ENCODE results near the gene SBF2.
"Not testable (repeated sequence)": the region's sequence is repeated elsewhere in the genome, so short reads cannot be mapped to it uniquely, and the experiment has no call there.

The SBF2 gene

DNA sequence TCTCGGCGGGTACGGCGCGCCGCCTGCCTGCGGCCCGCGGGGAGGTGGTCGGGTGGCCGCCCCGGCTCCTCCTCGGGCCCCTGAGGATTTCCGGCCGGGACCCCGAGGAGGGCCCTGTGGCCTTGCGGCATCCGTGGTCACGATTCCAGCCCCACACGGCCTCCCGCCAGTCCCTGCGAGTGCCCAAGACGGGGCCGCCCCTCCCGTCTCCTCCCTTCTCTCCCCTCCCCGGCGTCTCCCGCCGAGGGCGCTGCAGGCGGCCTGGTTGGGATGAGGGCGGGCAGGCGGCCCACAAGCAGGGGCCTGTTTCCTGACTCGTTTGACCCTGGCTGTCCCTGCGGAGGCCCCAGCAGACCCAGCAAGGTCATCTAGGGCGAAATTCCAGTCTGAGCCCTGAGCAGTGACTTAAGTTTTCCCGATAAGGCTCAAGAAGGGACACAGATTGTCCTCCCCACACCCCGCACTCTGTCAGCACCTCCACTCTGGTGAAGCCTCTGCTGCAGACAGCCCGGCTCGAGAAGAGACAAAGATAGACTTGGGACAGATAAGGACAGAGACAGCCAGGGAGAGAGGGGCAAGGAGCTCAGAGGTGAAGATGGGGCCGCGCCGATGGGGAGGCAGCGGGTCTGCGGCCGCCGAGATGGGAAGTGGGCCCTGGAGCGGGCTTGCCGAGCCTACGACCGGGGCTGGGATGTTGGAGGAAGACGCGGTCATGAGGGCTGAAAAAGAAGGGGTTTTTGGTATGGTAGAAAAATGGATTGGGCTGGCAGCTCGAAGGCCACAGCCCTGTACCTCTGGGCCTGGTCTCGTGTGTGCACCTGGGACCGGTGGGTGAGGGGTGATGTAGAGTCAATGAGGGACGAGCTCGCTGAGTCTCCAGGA, 535.1 kb downstream of the SBF2 start:
- DNase-seq: peak; percentile 58

DNA sequence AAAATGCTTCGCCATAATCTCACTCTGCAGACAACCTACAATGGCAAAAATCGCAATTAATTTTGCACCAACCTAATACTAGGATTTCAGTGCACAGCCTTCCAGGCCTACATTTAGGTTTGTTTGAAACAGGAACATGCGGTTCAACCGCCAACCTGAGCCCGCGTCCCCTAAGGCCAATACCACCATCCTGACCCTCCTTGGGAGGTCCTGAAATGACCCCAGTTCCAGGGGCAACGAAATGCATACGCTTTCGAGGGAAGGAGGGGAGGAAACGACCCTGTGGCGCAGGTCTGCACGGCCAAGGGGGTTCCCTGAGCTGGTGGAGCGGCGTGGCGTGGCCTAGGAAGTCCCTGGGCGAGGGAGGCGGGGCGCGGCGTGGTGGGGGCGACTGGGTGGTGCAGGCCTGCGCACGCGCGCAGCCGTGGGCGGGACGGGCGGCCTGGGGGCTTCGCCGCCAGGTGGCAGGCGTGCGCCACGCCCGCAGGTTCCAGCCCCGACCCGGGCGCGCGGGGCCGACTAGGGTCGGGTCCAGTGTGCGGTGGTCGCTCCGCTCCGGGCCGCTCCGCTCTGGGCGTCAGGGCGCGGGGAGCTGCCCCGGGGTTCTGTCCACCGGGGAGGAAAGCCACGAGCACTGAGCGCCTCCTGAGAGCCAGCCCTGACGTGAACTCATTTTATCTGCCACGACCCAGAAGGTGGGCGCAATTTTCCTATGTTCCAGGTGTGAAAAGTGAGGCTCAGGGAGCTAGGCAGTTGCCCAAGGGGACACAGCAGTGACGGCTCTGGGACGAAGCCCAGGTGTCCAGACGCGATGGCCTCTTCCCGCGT, 536.0 kb downstream of the SBF2 start:
- DNase-seq: peak; percentile 92

DNA sequence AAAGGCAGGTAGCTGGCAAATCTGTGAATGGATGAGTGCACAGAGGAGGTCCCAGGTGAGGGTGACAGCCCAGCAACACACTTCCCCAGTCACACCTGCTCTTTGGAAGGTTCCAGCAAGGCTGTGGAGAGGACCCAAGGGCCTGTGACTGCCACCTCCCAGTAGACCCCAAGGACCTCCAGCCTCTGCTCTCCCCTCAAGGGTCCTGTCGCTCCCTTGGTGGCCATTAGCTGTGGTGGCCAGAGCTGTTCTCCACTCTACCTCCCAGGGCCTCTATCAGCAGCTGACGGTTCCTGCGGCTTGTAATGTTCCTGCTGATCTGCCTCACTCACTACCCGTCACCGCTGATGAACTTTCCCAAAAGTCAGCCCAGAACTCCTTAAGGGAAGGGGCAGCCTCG, 537.1 kb downstream of the SBF2 start:
- no peak for DNase-seq

DNA sequence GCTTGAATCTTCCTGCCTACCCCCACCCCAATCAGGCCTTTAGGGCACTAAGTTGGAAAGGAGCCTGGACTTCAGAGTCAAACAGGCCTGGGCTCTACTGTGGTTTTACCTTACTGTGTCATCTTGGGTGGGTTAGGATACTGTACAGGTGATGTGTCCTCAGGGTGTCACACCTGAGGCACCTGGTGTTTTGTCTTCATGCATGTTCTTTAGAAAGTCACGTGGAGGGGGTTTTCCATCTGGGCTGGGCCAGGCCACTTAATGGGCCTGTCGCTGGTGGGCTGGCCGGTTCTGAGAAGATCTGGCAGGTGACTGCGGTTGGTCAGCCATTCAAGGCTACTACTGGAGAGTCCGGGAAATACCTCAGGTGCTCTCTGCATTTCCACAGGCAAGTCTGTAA, 537.6 kb downstream of the SBF2 start:
- no peak for DNase-seq

DNA sequence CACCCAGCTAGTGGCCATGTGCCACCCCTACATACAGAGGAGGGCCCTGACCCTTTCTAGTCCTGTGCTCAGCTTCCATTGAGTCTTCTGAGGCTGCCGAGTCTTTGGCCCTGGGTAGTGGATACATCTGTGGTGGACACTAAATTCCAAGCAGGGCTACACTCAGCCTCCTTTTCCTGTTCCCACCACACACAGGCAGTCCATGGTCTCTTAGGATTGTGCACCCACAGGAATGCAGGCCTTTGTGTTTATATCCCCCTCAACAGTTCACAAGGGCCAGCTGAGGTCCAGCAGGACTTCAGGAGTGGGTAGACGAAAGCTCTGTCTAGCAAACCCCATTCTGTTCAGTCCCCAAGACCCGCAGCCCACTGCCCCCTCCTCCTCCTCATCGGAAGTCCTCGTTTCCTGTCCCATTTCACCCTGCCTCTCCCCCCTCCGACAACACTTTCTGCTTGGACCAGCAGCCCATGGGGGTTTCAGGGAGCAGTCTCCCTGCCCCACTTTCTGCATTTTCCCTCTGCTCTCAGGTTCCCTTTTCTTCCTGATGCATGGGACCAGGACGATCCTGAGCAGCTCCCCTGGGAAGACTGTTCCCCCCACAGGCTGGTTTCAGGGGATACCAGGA, 538.3 kb downstream of the SBF2 start:
- DNase-seq: no peak

DNA sequence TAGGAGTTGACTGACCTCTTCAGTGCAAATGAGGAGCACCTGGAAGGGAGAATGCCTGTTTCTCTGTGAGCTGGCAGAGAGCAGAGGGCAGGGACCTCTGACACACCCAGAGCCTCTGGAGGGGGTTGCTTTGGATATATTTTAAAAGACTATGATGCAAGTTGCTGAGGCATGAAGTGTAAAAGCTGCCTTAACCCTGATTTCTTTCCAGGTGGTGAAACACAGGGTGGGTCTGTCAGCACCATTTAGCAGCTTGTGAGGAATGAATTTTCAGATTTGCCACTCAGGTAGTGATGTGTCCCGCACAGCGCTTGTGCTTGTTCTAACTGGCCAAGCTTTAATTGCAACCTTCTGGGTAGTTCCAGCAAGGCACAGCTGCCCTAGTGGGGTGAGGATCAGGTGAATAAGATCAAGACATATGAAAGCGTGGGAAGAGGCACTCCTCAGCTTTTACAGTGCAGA, 540.0 kb downstream of the SBF2 start:
- DNase-seq: no peak

DNA sequence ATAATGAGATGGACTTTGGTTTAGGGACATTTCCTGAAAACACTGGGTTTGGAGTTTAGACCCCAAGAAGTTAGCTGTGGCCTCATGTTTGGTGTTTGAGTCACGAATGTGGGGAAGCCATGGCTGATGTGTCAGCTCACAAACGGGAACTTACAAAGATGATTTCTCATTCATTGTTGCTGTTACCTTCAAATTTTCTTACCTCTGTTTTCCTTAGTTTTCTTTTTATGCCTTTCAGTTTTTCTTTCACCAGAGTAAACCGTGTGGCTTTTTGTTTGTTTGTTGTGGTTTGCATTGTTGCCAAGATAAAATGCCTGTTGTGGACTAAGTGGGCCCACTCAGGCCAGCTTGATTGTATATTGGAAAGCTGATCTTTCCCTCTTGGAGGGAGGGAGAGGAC, 541.0 kb downstream of the SBF2 start:
- DNase-seq: peak; percentile 21

DNA sequence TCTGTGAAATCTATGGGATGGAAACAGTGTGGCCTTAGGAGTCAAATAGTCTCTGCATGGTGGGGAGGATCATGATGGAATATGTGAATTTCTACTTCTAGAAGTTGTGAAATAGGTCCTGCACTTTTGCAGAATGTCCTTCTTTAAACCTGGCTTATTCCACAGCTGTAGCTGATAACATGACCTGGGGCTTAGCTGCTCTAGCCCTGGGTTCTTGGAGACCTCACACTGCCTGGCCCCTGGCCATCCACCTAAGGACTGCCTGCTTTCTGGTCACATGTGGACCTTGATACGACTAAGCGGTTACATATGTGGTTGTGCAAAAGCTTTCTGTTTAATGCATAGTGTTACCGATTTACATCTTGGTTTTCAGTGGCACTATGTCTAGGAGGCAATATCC, 541.9 kb downstream of the SBF2 start:
- DNase-seq: no peak

DNA sequence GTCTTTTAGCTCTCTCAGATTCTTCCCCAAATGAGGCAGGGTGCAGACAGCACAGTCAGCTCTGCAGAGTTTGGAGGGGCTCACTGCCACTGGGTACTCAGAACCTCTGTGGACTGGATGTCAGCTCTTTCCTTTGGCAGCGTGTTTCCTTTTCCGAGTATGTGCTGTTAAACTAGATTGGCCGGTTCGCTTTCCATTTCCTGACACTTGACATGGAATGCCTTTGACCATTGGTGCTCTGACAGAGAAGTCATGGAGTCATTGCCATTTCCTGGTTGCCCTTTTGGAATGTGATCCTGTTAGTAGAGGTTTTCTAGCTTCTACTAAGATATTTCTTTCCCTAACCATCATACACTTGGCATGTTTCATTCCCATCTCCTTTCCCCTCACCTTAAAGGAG, 543.5 kb downstream of the SBF2 start:
- DNase-seq: no peak

DNA sequence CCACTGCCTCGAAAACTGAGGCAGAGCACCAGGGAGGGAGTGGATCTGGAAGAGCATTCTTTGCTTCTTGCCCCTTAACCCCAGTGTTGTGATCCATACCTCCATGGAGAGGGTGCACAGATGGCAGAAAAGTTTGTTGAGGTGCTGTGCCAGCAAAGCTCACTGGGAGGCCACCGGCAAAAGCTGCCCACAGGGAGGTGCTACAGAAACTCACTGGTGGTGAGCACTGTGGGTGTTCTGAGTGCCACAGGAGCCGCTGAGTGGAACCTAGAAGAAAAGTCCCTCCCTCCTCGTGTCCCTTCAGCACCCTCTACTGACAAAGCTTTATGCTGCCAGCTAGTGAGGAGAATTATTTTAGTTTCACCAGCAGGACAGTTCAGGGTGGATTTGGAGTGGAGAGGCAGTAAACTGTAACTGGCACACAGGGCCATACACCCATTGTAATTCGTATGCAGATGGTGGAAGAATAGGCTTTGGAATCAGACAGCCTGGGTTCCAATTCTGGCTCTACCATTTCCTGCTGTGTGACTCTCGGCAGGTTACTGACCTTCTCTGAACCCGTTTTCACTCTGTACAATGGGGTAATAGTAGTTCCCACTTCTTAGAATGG, 545.6 kb downstream of the SBF2 start:
- peak; percentile 82 for DNase-seq

DNA sequence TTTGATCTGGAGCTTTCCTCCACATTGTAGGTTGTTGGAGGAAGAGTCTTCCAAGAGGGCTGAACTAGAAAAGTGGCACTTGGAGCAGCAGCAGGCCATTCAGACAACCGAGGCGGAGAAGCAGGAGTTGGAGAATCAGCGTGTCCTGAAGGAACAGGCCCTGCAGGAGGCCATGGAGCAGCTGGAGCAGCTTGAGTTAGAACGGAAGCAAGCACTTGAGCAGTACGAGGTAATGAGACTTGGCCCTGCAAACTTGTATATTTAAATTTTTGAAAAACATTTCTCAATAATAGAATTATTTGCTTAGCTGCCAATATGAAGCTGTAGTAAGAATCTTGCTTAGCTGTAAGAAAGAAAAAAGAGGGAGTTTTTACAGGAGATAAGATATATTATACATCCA, 546.2 kb downstream of the SBF2 start:
- DNase-seq: no peak

DNA sequence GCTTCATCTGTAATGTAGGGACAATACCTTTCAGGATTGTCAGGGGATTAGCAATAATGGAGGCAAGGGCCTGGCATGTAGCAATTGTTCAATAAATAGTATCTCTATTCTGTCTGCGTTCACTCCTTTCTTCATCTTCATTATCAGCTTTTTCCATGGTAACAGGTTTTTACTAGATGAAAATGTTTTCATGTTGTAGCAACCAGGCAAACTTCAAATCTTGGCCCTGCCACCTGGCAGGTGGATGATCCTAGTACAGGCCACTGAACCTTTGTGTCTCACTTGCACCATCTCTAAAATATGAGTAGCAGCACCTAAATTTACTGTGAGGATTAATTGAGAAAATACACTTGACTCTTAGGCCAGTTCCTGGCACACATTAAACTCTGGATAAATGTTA, 546.8 kb downstream of the SBF2 start:
- DNase-seq: no peak

DNA sequence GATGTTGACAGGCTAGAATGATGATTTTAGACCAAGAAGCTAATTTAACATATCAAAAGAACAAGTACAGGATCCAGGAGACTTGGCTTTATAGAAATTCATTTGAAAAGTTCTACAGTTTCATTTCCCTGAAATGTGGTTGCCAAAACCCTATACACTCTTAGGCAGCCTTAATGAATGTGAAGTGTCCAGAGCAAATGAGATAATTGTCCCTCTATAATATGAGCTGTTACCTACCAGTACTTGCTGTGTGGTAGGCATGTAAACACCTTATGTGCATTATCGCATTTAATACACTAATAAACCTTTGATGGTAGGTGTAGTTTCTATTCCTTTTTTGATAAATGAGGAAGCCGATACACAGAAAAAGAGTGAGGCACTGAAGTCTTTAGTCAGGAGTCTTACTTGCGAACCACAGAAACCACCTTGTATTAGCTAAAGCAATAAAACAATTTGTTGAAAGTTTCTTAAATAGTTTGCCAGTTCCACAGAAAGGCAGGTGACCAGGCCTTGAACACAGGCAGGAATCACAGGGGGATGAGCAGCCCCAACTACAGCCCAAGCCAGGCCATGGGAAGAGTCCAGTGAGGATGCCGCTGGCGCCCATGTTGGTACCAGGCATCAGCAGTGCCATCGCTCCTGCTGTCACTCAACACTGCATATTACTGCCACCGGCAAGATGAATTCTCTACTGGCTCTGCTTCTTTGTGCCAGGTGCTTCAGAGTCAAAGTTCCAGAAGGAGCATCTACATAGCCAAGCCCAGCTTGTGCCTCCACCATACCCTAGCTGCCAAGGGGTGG, 548.4 kb downstream of the SBF2 start:
- DNase-seq: no peak

DNA sequence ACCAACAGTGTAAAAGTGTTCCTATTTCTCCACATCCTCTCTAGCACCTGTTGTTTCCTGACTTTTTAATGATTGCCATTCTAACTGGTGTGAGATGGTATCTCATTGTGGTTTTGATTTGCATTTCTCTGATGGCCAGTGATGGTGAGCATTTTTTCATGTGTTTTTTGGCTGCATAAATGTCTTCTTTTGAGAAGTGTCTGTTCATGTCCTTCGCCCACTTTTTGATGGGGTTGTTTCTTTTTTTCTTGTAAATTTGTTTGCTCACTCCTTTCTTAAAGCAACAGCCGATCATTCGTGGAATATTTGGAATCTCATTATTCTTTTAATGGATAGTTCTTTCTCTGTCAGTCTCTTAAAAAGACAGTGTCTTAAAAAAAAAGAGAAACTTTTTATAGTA, 550.5 kb downstream of the SBF2 start:
- DNase-seq: not testable (repeated sequence)

DNA sequence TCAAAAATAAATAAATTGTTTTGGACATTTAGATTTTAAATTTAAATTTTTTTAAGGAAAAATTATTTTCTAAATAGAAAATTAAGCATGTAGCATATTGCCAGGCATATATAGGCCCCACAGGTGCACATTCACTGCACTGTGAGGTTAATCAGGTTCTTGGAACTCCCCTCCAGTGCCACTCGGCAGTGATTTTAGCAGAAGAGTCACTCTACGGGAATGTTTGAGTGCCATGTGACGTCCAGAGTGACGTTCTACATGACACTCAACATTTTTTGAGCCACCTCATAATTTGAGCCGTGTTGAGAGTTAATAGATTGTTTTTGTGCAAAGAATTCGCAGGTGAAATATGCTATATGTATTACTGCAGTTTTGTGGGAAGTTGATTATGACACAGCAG, 552.8 kb downstream of the SBF2 start:
- no peak for DNase-seq

DNA sequence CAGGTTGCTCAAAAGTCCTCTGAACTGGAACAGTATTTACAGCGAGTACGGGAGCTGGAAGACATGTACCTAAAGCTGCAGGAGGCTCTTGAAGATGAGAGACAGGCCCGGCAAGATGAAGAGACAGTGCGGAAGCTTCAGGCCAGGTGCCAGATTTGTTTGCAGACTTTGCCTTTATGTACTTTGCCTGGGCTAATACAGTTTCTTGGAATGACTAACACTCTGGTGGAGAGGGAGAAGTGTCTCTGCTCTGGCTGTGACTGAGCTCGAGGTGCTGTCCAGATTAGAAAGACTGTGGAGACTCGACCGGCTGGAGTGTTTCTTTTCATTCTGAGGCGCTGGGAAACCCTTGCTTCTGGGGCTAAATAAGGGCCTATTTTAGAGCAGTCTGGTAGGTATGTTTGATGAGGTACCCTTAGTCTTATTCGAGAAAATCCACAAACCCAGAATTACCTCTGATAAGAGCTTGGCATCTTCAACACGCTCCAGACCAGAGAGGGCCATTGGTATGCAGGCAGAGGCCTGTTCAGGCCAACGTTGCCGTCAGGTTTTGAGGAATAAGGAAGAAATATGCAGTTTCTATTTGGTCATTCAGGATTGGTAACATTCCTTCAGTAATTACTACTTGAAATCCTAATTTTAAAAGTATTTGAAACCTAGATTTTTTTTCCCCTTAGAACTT, 553.7 kb downstream of the SBF2 start:
- DNase-seq: no peak

DNA sequence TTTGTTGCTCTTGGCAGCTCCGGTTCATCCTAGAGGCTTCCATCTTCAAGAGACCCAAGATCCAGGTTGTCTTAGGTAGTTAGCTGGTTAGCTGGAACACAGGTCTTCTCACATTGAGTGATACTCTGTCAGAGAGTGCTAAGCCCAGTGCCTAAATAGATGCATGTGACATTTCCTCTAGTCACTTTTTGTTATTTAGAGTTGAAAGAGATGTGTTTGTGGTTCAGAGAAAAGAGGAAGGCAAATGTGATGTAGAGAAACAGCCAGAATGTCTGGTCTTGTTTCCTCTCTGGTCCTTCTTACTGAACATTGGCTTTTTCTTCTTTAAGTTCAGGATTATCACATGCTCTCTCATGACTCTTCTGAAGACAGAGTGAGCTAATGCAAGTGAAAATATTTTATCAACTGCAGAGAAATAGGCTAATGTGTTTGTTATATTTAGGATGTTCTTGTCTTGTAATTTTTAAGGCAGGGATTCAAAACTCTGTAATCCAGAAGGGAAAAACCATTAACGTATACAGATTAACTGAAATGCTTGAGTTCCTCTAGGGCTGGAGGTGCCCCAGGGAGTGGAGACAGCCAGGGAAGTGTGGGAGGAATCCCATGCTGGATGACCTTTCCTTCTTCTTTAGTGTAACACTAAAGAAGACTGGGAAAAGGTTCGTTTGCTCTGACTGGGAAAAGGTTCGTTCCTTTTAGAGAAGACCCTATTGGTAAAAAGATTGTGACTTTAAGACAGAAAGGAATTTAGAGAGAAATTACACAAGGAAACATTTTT, 554.7 kb downstream of the SBF2 start:
- no peak for DNase-seq

DNA sequence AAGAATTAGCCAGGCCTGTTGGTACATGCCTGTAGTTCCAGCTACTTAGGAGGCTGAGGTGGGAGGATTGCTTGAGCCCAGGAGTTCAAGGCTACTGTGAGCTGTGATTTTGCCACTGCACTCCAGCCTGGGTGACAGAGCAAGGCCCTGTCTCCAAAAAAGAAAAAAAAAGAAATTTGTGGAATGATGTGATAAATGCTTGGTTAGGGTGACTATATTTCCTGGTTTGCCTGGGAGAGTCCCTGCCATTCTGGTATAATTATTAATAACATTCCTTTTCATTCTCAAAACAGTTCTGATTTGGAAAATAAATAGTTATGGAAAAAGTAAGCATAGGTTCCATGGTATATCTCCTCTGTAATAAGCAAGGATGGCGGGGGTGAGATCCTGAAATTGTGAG, 555.3 kb downstream of the SBF2 start:
- no peak for DNase-seq

DNA sequence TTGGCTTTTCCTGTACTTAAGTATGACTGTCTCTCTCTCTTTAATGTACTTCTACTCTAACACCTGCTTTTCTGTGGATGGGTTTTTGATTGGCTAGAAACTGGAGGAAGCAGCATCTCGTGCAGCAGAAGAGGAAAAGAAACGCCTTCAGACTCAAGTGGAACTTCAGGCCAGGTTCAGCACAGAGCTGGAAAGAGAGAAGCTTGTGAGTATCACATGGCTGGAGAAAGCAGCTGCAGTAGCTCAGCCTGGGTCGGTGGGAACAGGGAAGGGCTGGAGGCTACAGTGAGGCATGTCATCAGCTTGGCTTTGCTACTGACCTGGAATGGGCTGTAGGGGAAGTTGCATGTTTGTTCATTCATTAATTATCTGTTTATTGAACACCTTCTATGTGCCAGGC, 555.9 kb downstream of the SBF2 start:
- DNase-seq: no peak

DNA sequence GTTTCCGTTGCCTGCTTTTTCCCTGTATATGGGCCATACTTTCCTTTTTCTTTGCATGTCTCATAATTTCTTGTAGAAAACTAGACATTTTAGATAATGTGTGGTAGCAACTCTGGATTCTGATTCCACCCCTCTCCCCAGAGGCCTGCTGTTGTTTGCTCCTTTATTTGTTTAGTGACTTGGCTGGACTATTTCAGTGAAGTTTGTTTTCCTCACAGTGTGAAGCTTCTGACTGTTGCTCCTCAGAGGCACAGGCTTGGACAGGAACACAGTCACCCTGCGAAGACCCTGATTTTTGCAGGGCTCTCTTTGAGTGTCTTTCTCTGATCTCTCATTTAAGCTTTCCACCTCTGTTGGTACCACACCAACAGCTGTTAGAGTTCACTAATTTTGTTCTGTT, 557.7 kb downstream of the SBF2 start:
- DNase-seq: no peak

DNA sequence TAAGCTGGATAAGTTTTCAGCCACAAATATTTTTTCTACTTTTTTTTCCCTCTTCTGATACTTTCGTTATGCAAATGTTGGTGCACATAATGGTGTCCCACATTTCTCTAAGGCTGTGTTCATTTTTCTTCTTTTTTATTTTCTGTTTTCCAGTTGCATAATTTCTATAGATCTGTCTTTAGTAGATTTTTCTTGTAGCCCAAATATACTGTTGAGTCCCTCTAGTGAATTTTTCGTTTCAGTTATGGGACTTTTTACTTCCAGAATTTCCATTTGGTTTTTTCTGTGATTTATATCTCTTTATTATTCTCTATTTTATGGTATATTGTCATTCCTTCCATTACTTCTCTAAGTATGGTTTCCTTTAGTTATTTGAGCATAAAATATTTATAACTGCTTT, 558.1 kb downstream of the SBF2 start:
- no peak for DNase-seq
